WTC11 (cell line): ENCODE data around the gene WNT5A.

Experiments
- CTCF ChIP-seq: fragments of 200-600 bp; IDR thresholded peaks from 2 replicates; pipeline ENCODE4 v1.8.0; 2022; ENCODE audit warnings: antibody characterized with exemption
- E2F5 ChIP-seq: sonication (generic); formaldehyde crosslinking; IDR thresholded peaks from 2 replicates; pipeline ENCODE4 v1.8.1; 2022; ENCODE audit warnings: mild to moderate bottlenecking, moderate library complexity, missing genetic modification reagents
- ESRRA ChIP-seq: sonication (generic); formaldehyde crosslinking; IDR thresholded peaks from 2 replicates; pipeline ENCODE4 v1.8.1; 2022; ENCODE audit warnings: mild to moderate bottlenecking, missing genetic modification reagents, borderline replicate concordance
- MAX ChIP-seq: sonication (generic); formaldehyde crosslinking; IDR thresholded peaks from 2 replicates; pipeline ENCODE4 v1.8.0; 2022; ENCODE audit warnings: mild to moderate bottlenecking, missing genetic modification reagents
- PREB ChIP-seq: sonication (generic); formaldehyde crosslinking; IDR thresholded peaks from 2 replicates; pipeline ENCODE4 v1.8.1; 2022; ENCODE audit warnings: mild to moderate bottlenecking, missing genetic modification reagents, moderate library complexity, borderline replicate concordance
- TEAD4 ChIP-seq: sonication (generic); formaldehyde crosslinking; IDR thresholded peaks from 2 replicates; pipeline ENCODE4 v1.8.0; 2022; ENCODE audit warnings: mild to moderate bottlenecking, missing genetic modification reagents
- USF2 ChIP-seq: sonication (generic); formaldehyde crosslinking; IDR thresholded peaks from 2 replicates; pipeline ENCODE4 v1.8.1; 2023; ENCODE audit warnings: mild to moderate bottlenecking, missing genetic modification reagents, moderate library complexity
- ZNF317 ChIP-seq: sonication (generic); formaldehyde crosslinking; IDR thresholded peaks from 2 replicates; pipeline ENCODE4 v1.8.1; 2023; ENCODE audit warnings: low read depth, mild to moderate bottlenecking, moderate library complexity, missing genetic modification reagents, borderline replicate concordance
- ZNF532 ChIP-seq: fragments of 250-450 bp; sonication (Bioruptor Pico); IDR thresholded peaks from 2 replicates; pipeline ENCODE4 v1.9.0; 2021; ENCODE audit warnings: mild to moderate bottlenecking, borderline replicate concordance
- ZNF671 ChIP-seq: fragments of 250-450 bp; sonication (Bioruptor Pico); IDR thresholded peaks from 2 replicates; pipeline ENCODE4 v1.8.0; 2021; ENCODE audit warnings: mild to moderate bottlenecking

GRCh38 chr3:55515550-55516246, 28.6 kb upstream of the WNT5A start:
- TF ChIP-seq E2F5 (no peak), ZNF317 (CRISPR knock-in tag) (no peak), ZNF671 (CRISPR knock-in tag) (no peak), CTCF (no peak), ESRRA (no peak), TEAD4 (CRISPR knock-in tag) (no peak), MAX (CRISPR knock-in tag) (no peak), PREB (no peak), USF2 (CRISPR knock-in tag) (no peak), ZNF532 (no peak)
